Panc1 (cell line): ENCODE measurements around the gene CXCL1.

ENCODE experiments used
- POLR2AphosphoS5 ChIP-seq: IDR thresholded peaks from 2 replicates; pipeline ENCODE4 v1.6.1; 2012; ENCODE audit warnings: mild to moderate bottlenecking, low read depth, low read length, moderate library complexity
- SIN3A ChIP-seq: IDR thresholded peaks from 2 replicates; pipeline ENCODE4 v1.6.1; 2012; ENCODE audit warnings: low read depth, mild to moderate bottlenecking, low read length, moderate library complexity, borderline replicate concordance; ENCODE audit not compliant: insufficient read depth
- TF ChIP-seq, protein P1 (sequence below): fragments of 450-650 bp; IDR thresholded peaks from 2 replicates; pipeline ENCODE4 v1.5.1; 2017; ENCODE audit warnings: mild to moderate bottlenecking

DNA sequence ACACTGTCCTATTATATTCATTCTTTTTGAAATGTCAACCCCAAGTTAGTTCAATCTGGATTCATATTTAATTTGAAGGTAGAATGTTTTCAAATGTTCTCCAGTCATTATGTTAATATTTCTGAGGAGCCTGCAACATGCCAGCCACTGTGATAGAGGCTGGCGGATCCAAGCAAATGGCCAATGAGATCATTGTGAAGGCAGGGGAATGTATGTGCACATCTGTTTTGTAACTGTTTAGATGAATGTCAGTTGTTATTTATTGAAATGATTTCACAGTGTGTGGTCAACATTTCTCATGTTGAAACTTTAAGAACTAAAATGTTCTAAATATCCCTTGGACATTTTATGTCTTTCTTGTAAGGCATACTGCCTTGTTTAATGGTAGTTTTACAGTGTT is 1.6 kb downstream of the CXCL1 start:
- TF ChIP-seq, protein P1, sequence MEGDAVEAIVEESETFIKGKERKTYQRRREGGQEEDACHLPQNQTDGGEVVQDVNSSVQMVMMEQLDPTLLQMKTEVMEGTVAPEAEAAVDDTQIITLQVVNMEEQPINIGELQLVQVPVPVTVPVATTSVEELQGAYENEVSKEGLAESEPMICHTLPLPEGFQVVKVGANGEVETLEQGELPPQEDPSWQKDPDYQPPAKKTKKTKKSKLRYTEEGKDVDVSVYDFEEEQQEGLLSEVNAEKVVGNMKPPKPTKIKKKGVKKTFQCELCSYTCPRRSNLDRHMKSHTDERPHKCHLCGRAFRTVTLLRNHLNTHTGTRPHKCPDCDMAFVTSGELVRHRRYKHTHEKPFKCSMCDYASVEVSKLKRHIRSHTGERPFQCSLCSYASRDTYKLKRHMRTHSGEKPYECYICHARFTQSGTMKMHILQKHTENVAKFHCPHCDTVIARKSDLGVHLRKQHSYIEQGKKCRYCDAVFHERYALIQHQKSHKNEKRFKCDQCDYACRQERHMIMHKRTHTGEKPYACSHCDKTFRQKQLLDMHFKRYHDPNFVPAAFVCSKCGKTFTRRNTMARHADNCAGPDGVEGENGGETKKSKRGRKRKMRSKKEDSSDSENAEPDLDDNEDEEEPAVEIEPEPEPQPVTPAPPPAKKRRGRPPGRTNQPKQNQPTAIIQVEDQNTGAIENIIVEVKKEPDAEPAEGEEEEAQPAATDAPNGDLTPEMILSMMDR: no peak
- no peak for TF ChIP-seq SIN3A
- no peak; the same call in 1 of the 2 replicates for TF ChIP-seq POLR2AphosphoS5
